Stomach (tissue), 9 donors: ENCODE data around the gene ZNF672. TPM values are rescaled to one million over a fixed set of nuclear protein-coding genes. Genes with fewer than 3 reads are reported as not detected.

Experiments
- DNase-seq, 2 donors: peaks; one replicate each; pipeline versions ENCODE4 v3.0.0 to v3.0.0-alpha.2; 2013 to 2019
- H3K27ac ChIP-seq, 5 donors: fragments of 200-600 bp in 4 of 5; sonication (generic) in 4 of 5; one replicate each; pipeline ENCODE4 v1.5.1; 2013 to 2019; ENCODE audit warnings: mild to moderate bottlenecking in 1 of 5, moderate library complexity in 1 of 5
- H3K27me3 ChIP-seq, 3 donors: fragments of 200-600 bp; sonication (generic); one replicate each; pipeline ENCODE4 v1.5.1; 2017 to 2019; ENCODE audit warnings: mixed run types in 1 of 3
- H3K36me3 ChIP-seq, 4 donors: fragments of 200-600 bp; sonication (generic); 1 replicate in 3 of 4; 2 replicates in 1 of 4; pipeline ENCODE4 v1.5.1; 2016 to 2019
- H3K4me1 ChIP-seq, 4 donors: fragments of 200-600 bp; sonication (generic); one replicate each; pipeline ENCODE4 v1.5.1; 2016 to 2019
- H3K4me3 ChIP-seq, 4 donors: fragments of 200-600 bp; sonication (generic) in 3 of 4; one replicate each; pipeline ENCODE4 v1.5.1; 2016 to 2019; ENCODE audit warnings: mild to moderate bottlenecking in 1 of 4
- H3K9me3 ChIP-seq, 4 donors: fragments of 200-600 bp; sonication (generic); one replicate each; pipeline ENCODE4 v1.5.1; 2016 to 2019
- CTCF ChIP-seq, 7 experiments: fragments of 450-650 bp in 4 of 7; fragments of 200-600 bp in 3 of 7; sonication (generic) in 3 of 7; IDR thresholded peaks; one replicate each; pipeline ENCODE4 v1.5.1; 2016 to 2019; ENCODE audit warnings: antibody characterized with exemption in 7 of 7, control low read depth in 2 of 7, mild to moderate bottlenecking in 1 of 7
- EP300 ChIP-seq: sonication (generic); formaldehyde crosslinking; IDR thresholded peaks from one replicate; pipeline ENCODE4 v1.6.1; 2017; ENCODE audit warnings: antibody characterized with exemption
- POLR2A ChIP-seq, 4 donors: fragments of 450-650 bp; IDR thresholded peaks; one replicate each; pipeline ENCODE4 v1.6.1; 2016; ENCODE audit warnings: antibody characterized with exemption in 4 of 4, control low read depth in 2 of 4, mild to moderate bottlenecking in 1 of 4, moderate library complexity in 1 of 4
- POLR2AphosphoS5 ChIP-seq, 3 donors: sonication (generic); formaldehyde crosslinking; IDR thresholded peaks; one replicate each; pipeline ENCODE4 v1.6.1; 2016; ENCODE audit warnings: antibody characterized with exemption in 3 of 3
- WGBS, 5 donors: extraction: QIAGEN DNeasy Blood & Tissue Kit in 3 of 5; methylation state at CpG; one replicate each; pipeline versions ENCODE4 v1.1.5 to v1.1.7; 2013 to 2018; 5-methylcytosine and 5-hydroxymethylcytosine counted together
- intact Hi-C: fragments of 100-400 bp; cut with DNase I; formaldehyde crosslinking; loops from one replicate; pipeline ENCODE4 v1.15.1; 2023; ENCODE audit warnings: low total_unique reads
- polyA plus RNA-seq, 3 donors: library from polyadenylated mRNA; stranded (reverse); fragments of 200-250 nt; gene quantifications; one replicate each; pipeline ENCODE4 v1.2.3, GENCODE V29; 2013
- total RNA-seq, 5 donors: library from RNA; depleted of rRNA; stranded (reverse); fragments of >200 nt; gene quantifications; one replicate each; pipeline versions ENCODE4 v1.1.0 to v1.2.3, GENCODE V29; 2014 to 2016
- donor health status: healthy with polysubstance abuse.
- donor health status: Bipolar disorder and iron deficiency.
- donor health status: healthy.

The ZNF672 gene
- total and polyA plus RNA-seq, 8 donors: 13.0 to 142 (median 29.0) TPM

DNA sequence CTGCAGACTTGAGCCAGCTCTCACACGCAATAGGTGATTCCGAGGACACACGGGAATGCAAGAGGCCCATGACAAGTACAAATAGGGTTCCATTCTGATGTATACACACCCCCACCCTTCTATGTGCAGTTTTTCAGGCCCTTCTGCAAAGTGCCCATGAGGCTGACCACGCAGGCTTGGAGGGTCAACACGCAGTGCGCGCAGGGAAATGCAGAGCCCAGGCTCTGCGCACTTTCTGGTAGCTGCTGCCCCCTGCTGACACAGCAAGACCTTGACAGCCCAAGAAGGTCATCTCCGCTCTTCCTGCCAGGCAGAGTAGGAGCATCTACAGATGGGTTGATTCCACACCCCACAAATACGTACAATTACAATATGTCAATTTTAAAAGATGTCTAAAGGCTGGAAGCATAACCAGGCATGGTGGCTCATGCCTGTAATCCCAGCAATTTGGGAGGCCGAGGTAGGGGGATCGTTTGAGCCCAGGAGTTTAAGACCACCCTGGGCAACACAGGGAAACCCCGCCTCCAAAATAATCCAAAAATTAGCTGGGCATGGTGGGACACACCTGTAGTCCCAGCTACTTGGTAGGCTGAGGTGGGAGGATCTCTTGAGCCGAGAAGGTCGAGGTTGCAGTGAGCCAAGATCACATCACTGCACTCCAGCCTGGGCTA lies 30.8 kb upstream of the ZNF672 start:
- Histone ChIP-seq H3K9me3 (no peaks in the 10 kb centered on the region), H3K4me1 (peaks cover 8 to 46% (median 36%) of the 10 kb centered on the region in 4 donors), H3K4me3 (no peak overlapping the region), H3K27ac (no peak overlapping the region), H3K27me3 (peaks cover 0 to 3% (median 0%) of the 10 kb centered on the region in 3 donors), H3K36me3 (peaks cover 0 to 14% (median 13%) of the 10 kb centered on the region in 4 donors)
- peak; percentile 67 to 83 for DNase-seq
- WGBS, 5 donors: 40 to 45% (median 41%) methylated on average over 10 to 15 of the region's 15 CpGs
- TF ChIP-seq CTCF (IDR thresholded peaks at IDR 0.05) (peak in 5 of 7 experiments; percentile 52 to 80 (median 66)), EP300 (no peak), POLR2A (IDR thresholded peaks at IDR 0.05) (no peak)
- intact Hi-C loops: loop anchor here (5.0 kb wide), 1 partner anchor 185 kb away; no protein-coding TSS in a partner anchor

- H3K27ac ChIP-seq: no peak overlapping the region
- H3K4me3 ChIP-seq: no peak overlapping the region
- peaks cover 8 to 46% (median 36%) of the 10 kb centered on the region in 4 donors for H3K4me1 ChIP-seq
- no peak for DNase-seq
- H3K27me3 ChIP-seq: no peaks in the 10 kb centered on the region
- peaks cover 12 to 31% (median 29%) of the 10 kb centered on the region in 4 donors for H3K36me3 ChIP-seq
- TF ChIP-seq EP300: no peak
- TF ChIP-seq POLR2A (IDR thresholded peaks at IDR 0.05): no peak
- TF ChIP-seq CTCF (IDR thresholded peaks at IDR 0.05): no peak
- no peak for TF ChIP-seq POLR2AphosphoS5 (IDR thresholded peaks at IDR 0.05)
- intact Hi-C loops: loop anchor here (5.0 kb wide), 1 partner anchor 187 kb away; no protein-coding TSS in a partner anchor
- H3K9me3 ChIP-seq: no peaks in the 10 kb centered on the region
- WGBS, 5 donors: 63 to 73% (median 68%) methylated on average over 9 of the region's 9 CpGs
Observed at GRCh38 chr1:248808876-248809275, 29.1 kb upstream of the ZNF672 start.

- Histone ChIP-seq H3K4me1 (peaks cover 8 to 39% (median 32%) of the 10 kb centered on the region in 4 donors), H3K36me3 (peaks cover 25 to 44% (median 42%) of the 10 kb centered on the region in 4 donors), H3K4me3 (no peak overlapping the region), H3K27me3 (no peaks in the 10 kb centered on the region), H3K9me3 (no peaks in the 10 kb centered on the region), H3K27ac (no peak overlapping the region)
- TF ChIP-seq CTCF (IDR thresholded peaks at IDR 0.05) (no peak), EP300 (no peak), POLR2A (IDR thresholded peaks at IDR 0.05) (no peak), POLR2AphosphoS5 (IDR thresholded peaks at IDR 0.05) (no peak)
- intact Hi-C loops: loop anchor here (5.0 kb wide), 1 partner anchor 188 kb away; no protein-coding TSS in a partner anchor
- 76 to 93% (median 82%) methylated on average over 10 of the region's 10 CpGs for WGBS, 5 donors
- DNase-seq: no peak
Observed at GRCh38 chr1:248810000-248810726, 27.9 kb upstream of the ZNF672 start.

DNA sequence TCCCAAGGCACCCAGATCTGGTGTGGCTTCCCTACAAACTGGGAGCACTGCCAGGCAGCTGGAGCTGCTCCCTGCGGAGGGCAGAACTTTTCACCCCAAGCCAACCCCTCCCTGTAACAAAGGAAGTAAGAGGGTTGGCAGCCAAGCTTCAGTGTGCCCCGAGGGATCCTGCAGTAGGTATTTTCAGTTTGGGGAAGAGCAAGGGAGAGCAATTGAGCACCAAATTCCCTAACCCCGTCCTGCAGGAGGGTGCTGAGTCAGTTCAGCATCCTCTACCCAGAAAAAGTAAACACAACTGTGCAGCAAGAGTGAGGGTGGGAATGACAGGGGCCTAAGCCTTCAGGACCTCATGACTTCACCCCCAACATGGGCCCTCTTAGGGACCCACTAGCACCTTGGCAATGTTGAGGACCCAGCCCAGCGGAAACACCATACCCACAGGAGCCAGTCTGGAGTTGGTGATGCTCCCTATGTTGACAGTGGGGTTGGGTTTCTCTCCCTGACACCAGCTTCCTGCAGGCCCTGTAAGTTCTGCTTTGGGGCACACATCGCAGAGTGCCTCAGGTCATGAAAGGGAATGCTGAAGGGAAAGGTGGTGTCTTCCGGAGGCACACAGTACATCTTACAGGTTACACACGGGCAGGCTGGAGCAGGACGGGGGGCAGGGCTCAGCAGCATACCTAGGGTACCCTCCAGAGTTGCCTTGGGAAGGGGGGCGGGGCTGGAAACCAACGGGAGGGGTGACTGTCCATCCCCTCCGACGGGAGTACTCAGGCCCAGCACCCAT lies 27.1 kb upstream of the ZNF672 start:
- peaks cover 33 to 51% (median 50%) of the 10 kb centered on the region in 4 donors for H3K36me3 ChIP-seq
- no peaks in the 10 kb centered on the region for H3K27me3 ChIP-seq
- H3K4me1 ChIP-seq: peaks cover 8 to 32% (median 24%) of the 10 kb centered on the region in 4 donors
- WGBS, 5 donors: 52 to 67% (median 55%) methylated on average over 12 of the region's 12 CpGs
- H3K4me3 ChIP-seq: no peak overlapping the region
- DNase-seq: peak in 1 of 2 donors; percentile 49
- no peaks in the 10 kb centered on the region for H3K9me3 ChIP-seq
- intact Hi-C loops: no loop called here
- no peak overlapping the region for H3K27ac ChIP-seq
- TF ChIP-seq POLR2A (IDR thresholded peaks at IDR 0.05): no peak
